ENCODE results near the gene MIER2.

The MIER2 gene

DNA sequence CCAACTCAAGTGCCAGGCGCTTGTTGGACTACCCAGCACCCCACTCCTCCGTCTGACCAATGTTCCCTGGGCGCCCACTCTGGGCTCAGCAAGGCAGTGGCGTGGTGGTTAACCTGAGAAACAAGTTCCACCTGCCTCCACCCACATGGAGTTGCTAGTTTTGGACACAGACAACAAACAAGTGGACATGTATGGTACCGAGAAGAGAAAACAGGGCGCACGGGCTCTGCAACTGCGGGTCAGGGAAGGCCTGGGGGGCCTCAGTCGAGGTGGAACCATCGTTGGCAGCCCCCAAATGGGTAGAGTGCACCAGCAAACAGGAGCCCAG, 2.5 kb downstream of the MIER2 start:
- H3K27me3 ChIP-seq (ENCODE audit: insufficient read depth, low read depth): peaks cover 6% of the 10 kb centered on the region; the same call in 1 of the 2 replicates
- H4K20me1 ChIP-seq (ENCODE audit: insufficient read depth): no peaks in the 10 kb centered on the region
- peaks cover 6% of the 10 kb centered on the region for H3K4me1 ChIP-seq (ENCODE audit: low read depth, poor library complexity, severe bottlenecking)
- no peak overlapping the region for H2AFZ ChIP-seq (ENCODE audit: low read depth)
- no peak overlapping the region for H3K9ac ChIP-seq
- TF ChIP-seq, protein P1, sequence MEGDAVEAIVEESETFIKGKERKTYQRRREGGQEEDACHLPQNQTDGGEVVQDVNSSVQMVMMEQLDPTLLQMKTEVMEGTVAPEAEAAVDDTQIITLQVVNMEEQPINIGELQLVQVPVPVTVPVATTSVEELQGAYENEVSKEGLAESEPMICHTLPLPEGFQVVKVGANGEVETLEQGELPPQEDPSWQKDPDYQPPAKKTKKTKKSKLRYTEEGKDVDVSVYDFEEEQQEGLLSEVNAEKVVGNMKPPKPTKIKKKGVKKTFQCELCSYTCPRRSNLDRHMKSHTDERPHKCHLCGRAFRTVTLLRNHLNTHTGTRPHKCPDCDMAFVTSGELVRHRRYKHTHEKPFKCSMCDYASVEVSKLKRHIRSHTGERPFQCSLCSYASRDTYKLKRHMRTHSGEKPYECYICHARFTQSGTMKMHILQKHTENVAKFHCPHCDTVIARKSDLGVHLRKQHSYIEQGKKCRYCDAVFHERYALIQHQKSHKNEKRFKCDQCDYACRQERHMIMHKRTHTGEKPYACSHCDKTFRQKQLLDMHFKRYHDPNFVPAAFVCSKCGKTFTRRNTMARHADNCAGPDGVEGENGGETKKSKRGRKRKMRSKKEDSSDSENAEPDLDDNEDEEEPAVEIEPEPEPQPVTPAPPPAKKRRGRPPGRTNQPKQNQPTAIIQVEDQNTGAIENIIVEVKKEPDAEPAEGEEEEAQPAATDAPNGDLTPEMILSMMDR (conservative IDR thresholded peaks at IDR 0.05; ENCODE audit: low read depth, low read length): no peak
- H3K4me2 ChIP-seq: no peak overlapping the region
- H3K4me3 ChIP-seq (IDR thresholded peaks at IDR 0.05; ENCODE audit: insufficient read depth, low read depth, low read length): no peak overlapping the region
- H3K36me3 ChIP-seq (ENCODE audit: insufficient read depth): no peaks in the 10 kb centered on the region
- H3K27ac ChIP-seq: no peak overlapping the region
- peaks cover 23% of the 10 kb centered on the region; the same call in 1 of the 2 replicates for H3K79me2 ChIP-seq (ENCODE audit: insufficient read depth, low read depth)

DNA sequence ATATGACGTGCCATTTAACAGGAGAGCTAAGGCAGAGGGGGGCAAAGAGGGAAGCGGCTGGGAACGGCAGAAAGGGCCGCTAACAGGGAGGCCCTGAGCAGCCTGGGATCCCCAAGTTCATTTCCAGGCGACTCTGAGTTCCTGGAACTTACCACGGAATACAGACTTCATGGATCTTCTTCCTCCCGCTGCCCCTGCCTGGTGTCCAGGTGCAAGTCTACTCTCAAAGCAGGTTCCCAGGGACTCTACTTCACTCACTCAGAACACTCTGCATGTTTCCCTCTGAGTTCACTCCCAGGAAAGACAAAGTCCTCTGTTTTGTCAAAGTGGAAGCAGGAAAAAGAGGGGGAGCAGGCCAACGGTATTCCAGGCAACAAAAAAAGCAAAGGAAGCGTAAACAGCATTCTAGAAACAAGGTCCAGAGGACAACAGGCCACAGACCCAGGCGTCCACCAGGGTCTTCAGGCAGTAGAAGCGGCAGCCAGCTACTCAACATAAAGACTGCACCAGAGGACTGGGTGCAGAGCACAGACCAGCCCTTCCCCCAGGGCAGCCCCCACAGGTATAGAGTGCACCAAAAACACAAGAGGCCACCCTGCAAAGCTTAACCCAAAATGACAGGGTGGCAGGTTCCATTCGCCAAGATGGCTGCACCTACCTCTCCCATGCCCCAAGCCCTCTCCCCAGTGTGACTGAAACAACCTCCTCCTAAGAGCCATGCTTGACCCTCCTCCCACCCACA, 3.0 kb downstream of the MIER2 start:
- Histone ChIP-seq H3K27ac (no peak overlapping the region), H4K20me1 (ENCODE audit: insufficient read depth) (no peaks in the 10 kb centered on the region), H3K27me3 (ENCODE audit: insufficient read depth, low read depth) (peaks cover 6% of the 10 kb centered on the region; the same call in 1 of the 2 replicates), H3K4me3 (IDR thresholded peaks at IDR 0.05; ENCODE audit: insufficient read depth, low read depth, low read length) (no peak overlapping the region), H3K9ac (no peak overlapping the region), H3K4me2 (no peak overlapping the region), H3K36me3 (ENCODE audit: insufficient read depth) (no peaks in the 10 kb centered on the region), H3K79me2 (ENCODE audit: insufficient read depth, low read depth) (peaks cover 28% of the 10 kb centered on the region; the same call in 1 of the 2 replicates), H2AFZ (ENCODE audit: low read depth) (no peak overlapping the region), H3K4me1 (ENCODE audit: low read depth, poor library complexity, severe bottlenecking) (peaks cover 6% of the 10 kb centered on the region)
- TF ChIP-seq, protein P1 (conservative IDR thresholded peaks at IDR 0.05; ENCODE audit: low read depth, low read length): no peak

DNA sequence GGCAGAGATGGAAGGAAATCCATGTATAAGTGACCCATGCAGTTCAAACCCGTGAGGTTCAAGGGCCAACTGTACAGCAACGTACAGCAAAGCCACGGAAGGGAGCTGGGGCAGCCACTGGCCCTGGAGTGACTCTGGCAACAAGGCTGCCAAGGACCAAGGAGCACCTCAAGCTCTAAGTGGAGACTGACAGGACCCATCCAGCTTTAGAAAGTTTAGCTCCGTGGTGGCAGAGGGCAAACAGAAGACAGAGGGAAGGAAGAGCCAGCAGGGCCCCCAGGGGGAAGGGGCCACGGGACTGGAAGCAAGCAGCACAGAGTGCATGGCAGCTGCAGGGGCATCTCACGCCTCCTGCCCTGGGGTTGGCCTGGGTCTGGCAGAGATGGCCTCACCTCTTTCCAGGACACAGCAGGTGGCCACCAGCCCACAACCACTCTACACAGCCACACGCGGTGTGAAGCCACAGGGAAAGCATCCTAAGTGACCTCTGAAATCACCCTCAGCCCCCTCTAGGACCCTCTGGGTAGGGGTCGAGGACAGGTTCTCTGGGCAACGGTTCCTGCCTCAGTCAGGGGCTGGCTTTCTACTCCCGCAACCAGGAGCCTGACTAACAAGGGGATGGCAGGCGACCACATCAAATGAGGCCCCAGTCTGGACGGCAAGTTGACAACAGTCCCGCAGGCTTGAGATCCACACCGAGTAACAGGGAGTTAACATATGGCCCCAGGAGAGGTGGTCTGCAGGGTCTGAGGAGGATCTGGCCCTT, 3.8 kb downstream of the MIER2 start:
- Histone ChIP-seq H3K27ac (no peak overlapping the region), H3K4me3 (IDR thresholded peaks at IDR 0.05; ENCODE audit: insufficient read depth, low read depth, low read length) (no peak overlapping the region), H3K27me3 (ENCODE audit: insufficient read depth, low read depth) (0 out of 2 replicates have a peak, but pooled peaks cover 6% of the 10 kb centered on the region), H3K36me3 (ENCODE audit: insufficient read depth) (no peaks in the 10 kb centered on the region), H3K4me2 (no peak overlapping the region), H4K20me1 (ENCODE audit: insufficient read depth) (no peaks in the 10 kb centered on the region), H2AFZ (ENCODE audit: low read depth) (no peak overlapping the region), H3K79me2 (ENCODE audit: insufficient read depth, low read depth) (peaks cover 30% of the 10 kb centered on the region; the same call in 1 of the 2 replicates), H3K9ac (no peak overlapping the region), H3K4me1 (ENCODE audit: low read depth, poor library complexity, severe bottlenecking) (peaks cover 6% of the 10 kb centered on the region)
- TF ChIP-seq, protein P1 (conservative IDR thresholded peaks at IDR 0.05; ENCODE audit: low read depth, low read length): no peak

DNA sequence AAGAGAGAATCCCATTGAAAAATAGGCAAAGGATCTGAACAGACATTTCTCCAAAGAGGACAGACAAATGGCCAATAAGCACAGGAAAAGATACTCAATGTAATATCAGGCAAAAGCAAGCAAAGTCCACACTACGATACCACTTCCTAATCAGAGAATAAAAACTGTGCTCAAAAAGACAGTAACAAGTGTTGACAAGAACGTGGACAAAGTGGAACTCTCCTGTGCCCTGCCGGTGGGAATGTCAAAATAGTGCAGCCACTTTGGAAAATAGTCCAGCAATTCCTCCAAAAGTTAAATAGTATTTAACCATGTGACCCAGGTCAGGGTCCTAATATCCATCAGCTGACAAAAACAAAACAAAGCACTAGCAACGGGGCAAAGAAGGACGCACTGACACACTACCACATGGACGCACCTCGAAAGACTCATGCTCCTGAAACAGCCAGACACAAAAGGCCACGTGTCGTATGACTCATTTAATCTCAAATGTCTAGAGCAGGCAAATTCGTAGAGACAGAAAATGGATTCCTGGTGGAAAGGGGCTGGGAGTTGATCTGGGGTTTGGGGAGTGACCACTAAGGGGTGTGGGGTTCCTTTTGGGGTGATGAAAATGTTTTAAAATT, 5.2 kb downstream of the MIER2 start:
- H2AFZ ChIP-seq (ENCODE audit: low read depth): no peak overlapping the region
- H3K36me3 ChIP-seq (ENCODE audit: insufficient read depth): no peaks in the 10 kb centered on the region; the same call in 1 of the 2 replicates
- H3K4me2 ChIP-seq: no peak overlapping the region
- H3K4me1 ChIP-seq (ENCODE audit: low read depth, poor library complexity, severe bottlenecking): peaks cover 6% of the 10 kb centered on the region
- peaks cover 30% of the 10 kb centered on the region; the same call in 1 of the 2 replicates for H3K79me2 ChIP-seq (ENCODE audit: insufficient read depth, low read depth)
- H3K27ac ChIP-seq: no peak overlapping the region
- TF ChIP-seq, protein P1 (conservative IDR thresholded peaks at IDR 0.05; ENCODE audit: low read depth, low read length): no peak
- no peak overlapping the region for H3K4me3 ChIP-seq (IDR thresholded peaks at IDR 0.05; ENCODE audit: insufficient read depth, low read depth, low read length)
- H3K27me3 ChIP-seq (ENCODE audit: insufficient read depth, low read depth): no peaks in the 10 kb centered on the region
- no peaks in the 10 kb centered on the region for H4K20me1 ChIP-seq (ENCODE audit: insufficient read depth)
- H3K9ac ChIP-seq: no peak overlapping the region
